ENCODE measurements around the gene SP140.

Gene SP140

GRCh38 chr2:230234122-230234722 lies 8.7 kb downstream of the SP140 start:
- Histone ChIP-seq H3K27ac (no peak overlapping the region), H3K4me3 (ENCODE audit: low read depth, low read length) (no peak overlapping the region), H3K36me3 (replicated peaks) (no peaks in the 10 kb centered on the region), H3K27me3 (replicated peaks) (no peaks in the 10 kb centered on the region)
- TF ChIP-seq CTCF (IDR thresholded peaks at IDR 0.05; ENCODE audit: low read depth, low read length, missing control alignments): no peak
- in situ Hi-C loops (cut with HindIII; ENCODE audit: low pct_ligation_motif_present, low sequenced_read_pairs): no loop called here
- no peak for DNase-seq

- DNase-seq: no peak
- in situ Hi-C loops (cut with HindIII; ENCODE audit: low pct_ligation_motif_present, low sequenced_read_pairs): no loop called here
- TF ChIP-seq CTCF (IDR thresholded peaks at IDR 0.05; ENCODE audit: low read depth, low read length, missing control alignments): no peak
- no peaks in the 10 kb centered on the region for H3K27me3 ChIP-seq (replicated peaks)
- H3K36me3 ChIP-seq (replicated peaks): no peaks in the 10 kb centered on the region
- H3K4me3 ChIP-seq (ENCODE audit: low read depth, low read length): no peak overlapping the region
- H3K27ac ChIP-seq: no peak overlapping the region
Measured at GRCh38 chr2:230234845-230235244, 9.3 kb downstream of the SP140 start.

- in situ Hi-C loops (cut with HindIII; ENCODE audit: low pct_ligation_motif_present, low sequenced_read_pairs): no loop called here
- no peak for TF ChIP-seq CTCF (IDR thresholded peaks at IDR 0.05; ENCODE audit: low read depth, low read length, missing control alignments)
- DNase-seq: no peak
Measured at GRCh38 chr2:230244211-230244610, 18.7 kb downstream of the SP140 start.

GRCh38 chr2:230246206-230246605 lies 20.7 kb downstream of the SP140 start:
- DNase-seq: no peak
- Histone ChIP-seq H3K27ac (no peak overlapping the region), H3K27me3 (replicated peaks) (no peaks in the 10 kb centered on the region), H3K36me3 (replicated peaks) (no peaks in the 10 kb centered on the region), H3K4me3 (ENCODE audit: low read depth, low read length) (no peak overlapping the region)
- TF ChIP-seq CTCF (IDR thresholded peaks at IDR 0.05; ENCODE audit: low read depth, low read length, missing control alignments): no peak
- in situ Hi-C loops (cut with HindIII; ENCODE audit: low pct_ligation_motif_present, low sequenced_read_pairs): no loop called here

More at GRCh38 chr2:230244211-230244610, 18.7 kb downstream of the SP140 start:
- Histone ChIP-seq H3K36me3 (replicated peaks) (no peaks in the 10 kb centered on the region), H3K4me3 (ENCODE audit: low read depth, low read length) (no peak overlapping the region), H3K27me3 (replicated peaks) (no peaks in the 10 kb centered on the region), H3K27ac (no peak overlapping the region)

GRCh38 chr2:230250231-230250630 lies 24.7 kb downstream of the SP140 start:
- H3K36me3 ChIP-seq (replicated peaks): no peaks in the 10 kb centered on the region
- in situ Hi-C loops (cut with HindIII; ENCODE audit: low pct_ligation_motif_present, low sequenced_read_pairs): no loop called here
- no peak for DNase-seq
- H3K27me3 ChIP-seq (replicated peaks): no peaks in the 10 kb centered on the region
- H3K4me3 ChIP-seq (ENCODE audit: low read depth, low read length): no peak overlapping the region
- no peak overlapping the region for H3K27ac ChIP-seq
- no peak for TF ChIP-seq CTCF (IDR thresholded peaks at IDR 0.05; ENCODE audit: low read depth, low read length, missing control alignments)

All from brain microvascular endothelial cell (primary cell).